HL-60 (cell line): ENCODE measurements around the gene GMDS.

Experiments used
- DNase-seq, 2 experiments: peaks; one replicate each; pipeline ENCODE4 v3.0.0-alpha.2; 2010 to 2020; ENCODE audit warnings: low read depth in 1 of 2, low spot score in 1 of 2
- H3K27ac ChIP-seq: fragments of 250-450 bp; sonication (Bioruptor Pico); replicated peaks from 2 replicates; pipeline ENCODE4 v1.5.1; 2020; ENCODE audit warnings: mild to moderate bottlenecking, moderate library complexity
- H3K27me3 ChIP-seq: fragments of 250-450 bp; sonication (Bioruptor Pico); 2 replicates; pipeline ENCODE4 v1.5.1; 2021; ENCODE audit warnings: mild to moderate bottlenecking, moderate library complexity; ENCODE audit not compliant: insufficient read depth, poor library complexity, severe bottlenecking
- H3K4me3 ChIP-seq: replicated peaks from 2 replicates; pipeline ENCODE4 v1.5.1; 2011; ENCODE audit warnings: mild to moderate bottlenecking, control low read depth, low read length; ENCODE audit not compliant: insufficient read depth
- GABPA ChIP-seq: IDR thresholded peaks from 2 replicates; pipeline ENCODE4 v1.6.1; 2012; ENCODE audit warnings: low read depth
- POLR2AphosphoS5 ChIP-seq: IDR thresholded peaks from 2 replicates; pipeline ENCODE4 v1.6.1; 2012; ENCODE audit warnings: low read depth
- SPI1 ChIP-seq: IDR thresholded peaks from 2 replicates; pipeline ENCODE4 v1.6.1; 2012; ENCODE audit warnings: low read depth, mild to moderate bottlenecking, borderline replicate concordance
- TF ChIP-seq, protein P1 (sequence below): IDR thresholded peaks from one replicate; pipeline ENCODE4 v1.5.1; 2011; ENCODE audit warnings: low read length, control low read depth, inconsistent platforms; ENCODE audit not compliant: insufficient read depth
- TF ChIP-seq, protein P2 (sequence below): IDR thresholded peaks from 2 replicates; pipeline ENCODE4 v1.6.1; 2012; ENCODE audit warnings: low read depth; ENCODE audit not compliant: insufficient replicate concordance

The GMDS gene

DNA sequence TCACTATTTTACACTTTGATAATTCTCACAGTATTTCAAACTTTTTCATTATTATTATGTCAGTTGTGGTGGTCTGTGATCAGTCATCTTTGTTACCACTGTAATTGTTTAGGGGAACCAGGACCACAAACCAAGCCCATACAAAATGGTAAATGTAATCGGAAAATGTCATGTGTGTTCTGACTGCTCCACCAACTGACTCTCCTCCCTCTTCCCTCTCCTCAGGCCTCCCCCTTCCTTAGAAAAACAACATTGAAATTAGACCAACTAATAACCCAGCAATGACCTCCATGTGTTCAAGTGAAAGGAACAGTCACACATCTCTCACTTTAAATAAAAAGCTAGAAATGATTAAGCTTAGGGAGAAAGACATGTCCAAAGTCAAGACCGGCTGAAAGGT lies 63.8 kb downstream of the GMDS start:
- Histone ChIP-seq H3K27me3 (no peaks in the 10 kb centered on the region), H3K4me3 (no peak overlapping the region), H3K27ac (no peak overlapping the region)
- TF ChIP-seq, protein P1, sequence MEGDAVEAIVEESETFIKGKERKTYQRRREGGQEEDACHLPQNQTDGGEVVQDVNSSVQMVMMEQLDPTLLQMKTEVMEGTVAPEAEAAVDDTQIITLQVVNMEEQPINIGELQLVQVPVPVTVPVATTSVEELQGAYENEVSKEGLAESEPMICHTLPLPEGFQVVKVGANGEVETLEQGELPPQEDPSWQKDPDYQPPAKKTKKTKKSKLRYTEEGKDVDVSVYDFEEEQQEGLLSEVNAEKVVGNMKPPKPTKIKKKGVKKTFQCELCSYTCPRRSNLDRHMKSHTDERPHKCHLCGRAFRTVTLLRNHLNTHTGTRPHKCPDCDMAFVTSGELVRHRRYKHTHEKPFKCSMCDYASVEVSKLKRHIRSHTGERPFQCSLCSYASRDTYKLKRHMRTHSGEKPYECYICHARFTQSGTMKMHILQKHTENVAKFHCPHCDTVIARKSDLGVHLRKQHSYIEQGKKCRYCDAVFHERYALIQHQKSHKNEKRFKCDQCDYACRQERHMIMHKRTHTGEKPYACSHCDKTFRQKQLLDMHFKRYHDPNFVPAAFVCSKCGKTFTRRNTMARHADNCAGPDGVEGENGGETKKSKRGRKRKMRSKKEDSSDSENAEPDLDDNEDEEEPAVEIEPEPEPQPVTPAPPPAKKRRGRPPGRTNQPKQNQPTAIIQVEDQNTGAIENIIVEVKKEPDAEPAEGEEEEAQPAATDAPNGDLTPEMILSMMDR, result no peak
- no peak for TF ChIP-seq SPI1
- no peak for TF ChIP-seq GABPA
- no peak for TF ChIP-seq POLR2AphosphoS5
- TF ChIP-seq, protein P2, sequence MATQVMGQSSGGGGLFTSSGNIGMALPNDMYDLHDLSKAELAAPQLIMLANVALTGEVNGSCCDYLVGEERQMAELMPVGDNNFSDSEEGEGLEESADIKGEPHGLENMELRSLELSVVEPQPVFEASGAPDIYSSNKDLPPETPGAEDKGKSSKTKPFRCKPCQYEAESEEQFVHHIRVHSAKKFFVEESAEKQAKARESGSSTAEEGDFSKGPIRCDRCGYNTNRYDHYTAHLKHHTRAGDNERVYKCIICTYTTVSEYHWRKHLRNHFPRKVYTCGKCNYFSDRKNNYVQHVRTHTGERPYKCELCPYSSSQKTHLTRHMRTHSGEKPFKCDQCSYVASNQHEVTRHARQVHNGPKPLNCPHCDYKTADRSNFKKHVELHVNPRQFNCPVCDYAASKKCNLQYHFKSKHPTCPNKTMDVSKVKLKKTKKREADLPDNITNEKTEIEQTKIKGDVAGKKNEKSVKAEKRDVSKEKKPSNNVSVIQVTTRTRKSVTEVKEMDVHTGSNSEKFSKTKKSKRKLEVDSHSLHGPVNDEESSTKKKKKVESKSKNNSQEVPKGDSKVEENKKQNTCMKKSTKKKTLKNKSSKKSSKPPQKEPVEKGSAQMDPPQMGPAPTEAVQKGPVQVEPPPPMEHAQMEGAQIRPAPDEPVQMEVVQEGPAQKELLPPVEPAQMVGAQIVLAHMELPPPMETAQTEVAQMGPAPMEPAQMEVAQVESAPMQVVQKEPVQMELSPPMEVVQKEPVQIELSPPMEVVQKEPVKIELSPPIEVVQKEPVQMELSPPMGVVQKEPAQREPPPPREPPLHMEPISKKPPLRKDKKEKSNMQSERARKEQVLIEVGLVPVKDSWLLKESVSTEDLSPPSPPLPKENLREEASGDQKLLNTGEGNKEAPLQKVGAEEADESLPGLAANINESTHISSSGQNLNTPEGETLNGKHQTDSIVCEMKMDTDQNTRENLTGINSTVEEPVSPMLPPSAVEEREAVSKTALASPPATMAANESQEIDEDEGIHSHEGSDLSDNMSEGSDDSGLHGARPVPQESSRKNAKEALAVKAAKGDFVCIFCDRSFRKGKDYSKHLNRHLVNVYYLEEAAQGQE, result no peak
- no peak for DNase-seq

DNA sequence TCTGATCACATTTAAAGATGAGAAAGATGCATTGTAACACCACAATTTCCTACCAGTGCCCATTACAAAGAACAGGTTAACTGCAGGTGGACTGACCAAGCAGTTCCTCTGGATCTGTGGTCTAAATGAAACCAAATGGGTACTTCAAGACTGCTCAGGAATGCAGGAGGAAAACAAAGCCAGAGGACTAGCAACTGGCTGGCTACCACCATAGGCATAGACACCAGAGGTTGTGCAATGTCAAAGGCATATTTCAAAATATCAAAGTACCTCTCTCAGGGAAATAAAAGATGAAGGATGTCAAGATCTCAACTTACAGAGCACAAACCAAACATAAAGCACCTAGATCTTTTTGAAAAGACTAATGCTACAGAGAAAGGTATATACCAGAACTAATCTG lies 65.5 kb downstream of the GMDS start:
- Histone ChIP-seq H3K27ac (no peak overlapping the region), H3K4me3 (no peak overlapping the region), H3K27me3 (no peaks in the 10 kb centered on the region)
- DNase-seq, result no peak
- TF ChIP-seq, protein P1, result no peak
- TF ChIP-seq POLR2AphosphoS5 (no peak), GABPA (no peak)

DNA sequence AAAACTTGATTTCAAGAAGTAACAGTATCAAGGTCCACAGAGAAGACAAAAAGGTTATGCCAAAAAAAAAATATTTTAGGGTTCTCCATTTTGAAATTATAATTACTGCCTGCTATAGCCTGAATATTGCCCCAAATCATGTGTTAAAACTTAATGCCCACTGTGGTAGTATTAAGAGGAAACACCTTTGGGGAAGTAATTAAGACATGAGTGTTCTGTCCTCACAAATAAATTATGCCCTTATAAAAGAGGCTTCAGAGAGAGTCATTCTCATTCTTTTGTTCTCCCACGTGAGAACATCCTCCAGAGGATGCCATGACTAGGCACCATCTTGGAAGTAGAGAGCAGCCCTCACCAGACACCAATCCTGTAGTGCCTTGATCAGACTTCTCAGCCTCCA lies 66.2 kb downstream of the GMDS start:
- H3K27me3 ChIP-seq, result no peaks in the 10 kb centered on the region
- no peak for TF ChIP-seq SPI1
- no peak for TF ChIP-seq POLR2AphosphoS5
- no peak for TF ChIP-seq GABPA
- TF ChIP-seq, protein P2, result no peak
- TF ChIP-seq, protein P1, result no peak
- no peak for DNase-seq
- no peak overlapping the region for H3K27ac ChIP-seq
- no peak overlapping the region for H3K4me3 ChIP-seq

DNA sequence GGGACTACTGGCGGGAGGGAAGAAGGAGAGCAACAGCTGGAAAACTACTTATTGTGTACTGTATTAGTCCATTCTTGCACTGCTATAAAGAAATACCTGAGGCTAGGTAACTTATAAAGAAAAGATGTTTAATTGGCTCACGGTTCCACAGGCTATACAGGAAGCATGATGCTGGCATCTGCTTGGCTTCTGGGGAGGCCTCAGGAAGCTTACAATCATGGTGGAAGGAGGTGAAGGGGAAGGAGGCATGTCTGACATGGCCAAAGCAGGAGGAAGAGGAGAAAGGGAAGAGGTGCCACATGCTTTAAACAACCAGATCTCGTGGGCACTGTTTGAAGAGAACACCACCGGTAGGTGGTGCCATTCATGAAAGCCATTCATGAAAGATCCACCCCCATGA lies 67.3 kb downstream of the GMDS start:
- TF ChIP-seq SPI1 (no peak), POLR2AphosphoS5 (no peak), GABPA (no peak)
- TF ChIP-seq, protein P2, result no peak
- TF ChIP-seq, protein P1, result no peak
- H3K27me3 ChIP-seq, result no peaks in the 10 kb centered on the region
- DNase-seq, result no peak
- no peak overlapping the region for H3K27ac ChIP-seq
- H3K4me3 ChIP-seq, result no peak overlapping the region
